ENCODE data around the gene BRAT1.

Gene BRAT1

GRCh38 chr7:2527505-2528467 is 27.5 kb downstream of the BRAT1 start:
- peaks cover 9% of the 10 kb centered on the region for H3F3A ChIP-seq (ENCODE audit: control insufficient read depth, insufficient read depth)
- no peak for TF ChIP-seq EZH2phosphoT487 (IDR thresholded peaks at IDR 0.05; ENCODE audit: borderline replicate concordance, low read length)
- TF ChIP-seq, protein P1, sequence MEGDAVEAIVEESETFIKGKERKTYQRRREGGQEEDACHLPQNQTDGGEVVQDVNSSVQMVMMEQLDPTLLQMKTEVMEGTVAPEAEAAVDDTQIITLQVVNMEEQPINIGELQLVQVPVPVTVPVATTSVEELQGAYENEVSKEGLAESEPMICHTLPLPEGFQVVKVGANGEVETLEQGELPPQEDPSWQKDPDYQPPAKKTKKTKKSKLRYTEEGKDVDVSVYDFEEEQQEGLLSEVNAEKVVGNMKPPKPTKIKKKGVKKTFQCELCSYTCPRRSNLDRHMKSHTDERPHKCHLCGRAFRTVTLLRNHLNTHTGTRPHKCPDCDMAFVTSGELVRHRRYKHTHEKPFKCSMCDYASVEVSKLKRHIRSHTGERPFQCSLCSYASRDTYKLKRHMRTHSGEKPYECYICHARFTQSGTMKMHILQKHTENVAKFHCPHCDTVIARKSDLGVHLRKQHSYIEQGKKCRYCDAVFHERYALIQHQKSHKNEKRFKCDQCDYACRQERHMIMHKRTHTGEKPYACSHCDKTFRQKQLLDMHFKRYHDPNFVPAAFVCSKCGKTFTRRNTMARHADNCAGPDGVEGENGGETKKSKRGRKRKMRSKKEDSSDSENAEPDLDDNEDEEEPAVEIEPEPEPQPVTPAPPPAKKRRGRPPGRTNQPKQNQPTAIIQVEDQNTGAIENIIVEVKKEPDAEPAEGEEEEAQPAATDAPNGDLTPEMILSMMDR (IDR thresholded peaks at IDR 0.05; ENCODE audit: low read depth, low read length, poor library complexity, severe bottlenecking): no peak

DNA sequence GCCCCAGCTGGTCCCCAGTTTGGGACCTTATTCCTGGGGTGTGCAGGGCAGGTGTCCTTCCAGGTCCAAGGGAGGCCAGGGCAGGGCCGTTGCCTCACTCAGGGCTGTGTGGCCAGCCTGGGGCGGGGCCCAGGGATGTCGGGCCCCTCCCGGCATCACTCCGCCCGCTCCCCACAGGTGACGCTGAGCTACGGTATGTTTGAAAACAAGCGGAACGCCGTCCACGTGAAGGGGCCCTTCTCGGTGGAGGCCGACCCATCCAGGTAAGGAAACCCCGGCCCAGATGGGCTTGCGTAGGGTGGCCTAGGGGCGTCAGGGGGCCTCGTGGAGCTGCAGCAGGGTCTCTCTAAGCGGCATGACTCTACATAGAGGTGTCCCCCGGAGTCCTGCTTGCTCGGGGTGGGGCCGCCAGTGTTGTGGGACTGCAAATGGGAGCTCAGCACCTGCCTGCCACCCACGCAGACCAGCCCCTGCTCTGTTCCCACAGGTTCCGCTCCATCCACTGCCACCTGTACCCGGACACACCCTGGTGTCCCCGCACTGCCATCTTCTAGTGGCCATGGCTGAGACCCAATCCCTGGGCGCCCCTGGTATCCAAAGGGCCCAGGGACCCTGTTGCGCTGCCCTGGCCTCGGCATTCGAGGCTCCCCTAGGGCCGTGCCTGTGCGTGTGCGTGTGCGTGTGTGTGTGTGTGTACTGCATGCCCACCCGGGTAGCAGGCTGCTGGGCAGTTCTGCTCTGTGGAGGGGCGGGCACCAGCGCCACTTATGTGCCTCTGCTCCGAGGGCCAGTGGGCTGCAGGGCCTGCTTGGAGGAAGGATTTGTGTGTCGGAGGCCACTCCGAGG is 28.4 kb downstream of the BRAT1 start:
- peaks cover 9% of the 10 kb centered on the region for H3F3A ChIP-seq (ENCODE audit: control insufficient read depth, insufficient read depth)

More at GRCh38 chr7:2527505-2528467, 27.5 kb downstream of the BRAT1 start:
- no peaks in the 10 kb centered on the region for H3K9me2 ChIP-seq (replicated peaks; ENCODE audit: control insufficient read depth, low read length)
- peaks cover 40% of the 10 kb centered on the region for H3K4me1 ChIP-seq (ENCODE audit: control insufficient read depth, low read length)
- H3K36me3 ChIP-seq (ENCODE audit: control insufficient read depth, low read length): no peaks in the 10 kb centered on the region
- H3K9me3 ChIP-seq (ENCODE audit: control insufficient read depth, insufficient read depth, low read length): no peaks in the 10 kb centered on the region
- no peak overlapping the region for H3K4me2 ChIP-seq (ENCODE audit: low read length)
- peaks cover 26% of the 10 kb centered on the region for H3K27me3 ChIP-seq (ENCODE audit: control insufficient read depth, low read length)
- H3K79me2 ChIP-seq (ENCODE audit: control insufficient read depth, low read length): no peaks in the 10 kb centered on the region
- H3K4me3 ChIP-seq (ENCODE audit: low read length): no peak overlapping the region
- peaks cover 3% of the 10 kb centered on the region; the same call in 1 of the 2 replicates for H4K20me1 ChIP-seq (ENCODE audit: control insufficient read depth, insufficient read depth, low read depth, low read length)
- no peak overlapping the region for H3K27ac ChIP-seq (ENCODE audit: low read depth, low read length)

More for the DNA sequence above, 28.4 kb downstream of the BRAT1 start:
- Histone ChIP-seq H3K27ac (ENCODE audit: low read depth, low read length) (no peak overlapping the region), H3K9me3 (ENCODE audit: control insufficient read depth, insufficient read depth, low read length) (no peaks in the 10 kb centered on the region), H3K27me3 (ENCODE audit: control insufficient read depth, low read length) (peaks cover 35% of the 10 kb centered on the region), H3K4me3 (ENCODE audit: low read length) (no peak overlapping the region), H3K36me3 (ENCODE audit: control insufficient read depth, low read length) (no peaks in the 10 kb centered on the region), H3K79me2 (ENCODE audit: control insufficient read depth, low read length) (no peaks in the 10 kb centered on the region), H4K20me1 (ENCODE audit: control insufficient read depth, insufficient read depth, low read depth, low read length) (peaks cover 5% of the 10 kb centered on the region; the same call in 1 of the 2 replicates), H3K4me1 (ENCODE audit: control insufficient read depth, low read length) (peaks cover 47% of the 10 kb centered on the region), H3K4me2 (ENCODE audit: low read length) (no peak overlapping the region), H3K9me2 (replicated peaks; ENCODE audit: control insufficient read depth, low read length) (no peaks in the 10 kb centered on the region)
- TF ChIP-seq EZH2phosphoT487 (IDR thresholded peaks at IDR 0.05; ENCODE audit: borderline replicate concordance, low read length): no peak
- TF ChIP-seq, protein P1 (IDR thresholded peaks at IDR 0.05; ENCODE audit: low read depth, low read length, poor library complexity, severe bottlenecking): no peak

Measured in DOHH2 (cell line).